OCI-LY3 (cell line): Measurements from ENCODE around the gene ZFP36L1.

Source experiments
- EZH2phosphoT487 ChIP-seq: fragments of 200-600 bp; shearing (Covaris generic); IDR thresholded peaks from 2 replicates; pipeline ENCODE4 v1.6.1; 2018; ENCODE audit warnings: antibody characterized with exemption, mixed run types, low read depth
- TF ChIP-seq, protein P1 (sequence below): fragments of 200-600, 300-600 bp; sonication (generic); IDR thresholded peaks from 2 replicates; pipeline ENCODE4 v1.5.1; 2014; ENCODE audit warnings: antibody characterized with exemption, low read length, low read depth

DNA sequence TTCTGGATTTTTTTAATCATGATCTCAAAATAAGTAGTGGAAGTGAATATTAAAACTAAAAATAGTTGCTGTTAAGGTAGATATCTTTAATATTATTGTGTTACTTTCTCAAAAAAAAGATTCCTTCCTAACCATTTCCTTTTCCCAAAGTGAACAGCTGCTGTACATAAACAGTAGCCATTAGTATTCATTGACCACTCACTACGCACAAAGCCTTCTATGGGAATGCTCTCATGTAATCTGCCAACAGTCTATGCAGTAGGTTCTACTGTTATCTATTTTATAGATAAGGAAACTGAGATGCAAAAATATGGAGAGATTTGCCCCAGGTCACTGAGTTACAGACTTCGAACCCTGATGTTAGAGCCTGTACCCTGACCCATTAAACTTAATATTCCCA is 32.1 kb downstream of the ZFP36L1 start:
- TF ChIP-seq, protein P1, sequence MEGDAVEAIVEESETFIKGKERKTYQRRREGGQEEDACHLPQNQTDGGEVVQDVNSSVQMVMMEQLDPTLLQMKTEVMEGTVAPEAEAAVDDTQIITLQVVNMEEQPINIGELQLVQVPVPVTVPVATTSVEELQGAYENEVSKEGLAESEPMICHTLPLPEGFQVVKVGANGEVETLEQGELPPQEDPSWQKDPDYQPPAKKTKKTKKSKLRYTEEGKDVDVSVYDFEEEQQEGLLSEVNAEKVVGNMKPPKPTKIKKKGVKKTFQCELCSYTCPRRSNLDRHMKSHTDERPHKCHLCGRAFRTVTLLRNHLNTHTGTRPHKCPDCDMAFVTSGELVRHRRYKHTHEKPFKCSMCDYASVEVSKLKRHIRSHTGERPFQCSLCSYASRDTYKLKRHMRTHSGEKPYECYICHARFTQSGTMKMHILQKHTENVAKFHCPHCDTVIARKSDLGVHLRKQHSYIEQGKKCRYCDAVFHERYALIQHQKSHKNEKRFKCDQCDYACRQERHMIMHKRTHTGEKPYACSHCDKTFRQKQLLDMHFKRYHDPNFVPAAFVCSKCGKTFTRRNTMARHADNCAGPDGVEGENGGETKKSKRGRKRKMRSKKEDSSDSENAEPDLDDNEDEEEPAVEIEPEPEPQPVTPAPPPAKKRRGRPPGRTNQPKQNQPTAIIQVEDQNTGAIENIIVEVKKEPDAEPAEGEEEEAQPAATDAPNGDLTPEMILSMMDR: no peak
- TF ChIP-seq EZH2phosphoT487: no peak
